ENCODE data around the gene AANAT. TPM values are rescaled to one million over a fixed set of nuclear protein-coding genes. Genes with fewer than 3 reads are reported as not detected.

The AANAT gene
- total RNA-seq, 6 experiments from 2014 or later: not detected

GRCh38 chr17:76478097-76478496, 10.7 kb downstream of the AANAT start:
- TF ChIP-seq CTCF (IDR thresholded peaks at IDR 0.05) (no peak), POLR2A (IDR thresholded peaks at IDR 0.05) (no peak)
- H3K4me1 ChIP-seq: no peaks in the 10 kb centered on the region
- WGBS (ENCODE audit: insufficient coverage, low coverage, low lambda C conversion rate, missing lambda C conversion rate): 95% methylated on average over 10 of the region's 10 CpGs
- intact Hi-C loops (cut with DNase I): no loop called here
- DNase-seq (no peak), ATAC-seq (no peak)
- H3K4me3 ChIP-seq: no peak overlapping the region
- no peaks in the 10 kb centered on the region for H3K36me3 ChIP-seq
- no peaks in the 10 kb centered on the region for H3K9me3 ChIP-seq
- no peak overlapping the region for H3K27ac ChIP-seq
- no peaks in the 10 kb centered on the region for H3K27me3 ChIP-seq

DNA sequence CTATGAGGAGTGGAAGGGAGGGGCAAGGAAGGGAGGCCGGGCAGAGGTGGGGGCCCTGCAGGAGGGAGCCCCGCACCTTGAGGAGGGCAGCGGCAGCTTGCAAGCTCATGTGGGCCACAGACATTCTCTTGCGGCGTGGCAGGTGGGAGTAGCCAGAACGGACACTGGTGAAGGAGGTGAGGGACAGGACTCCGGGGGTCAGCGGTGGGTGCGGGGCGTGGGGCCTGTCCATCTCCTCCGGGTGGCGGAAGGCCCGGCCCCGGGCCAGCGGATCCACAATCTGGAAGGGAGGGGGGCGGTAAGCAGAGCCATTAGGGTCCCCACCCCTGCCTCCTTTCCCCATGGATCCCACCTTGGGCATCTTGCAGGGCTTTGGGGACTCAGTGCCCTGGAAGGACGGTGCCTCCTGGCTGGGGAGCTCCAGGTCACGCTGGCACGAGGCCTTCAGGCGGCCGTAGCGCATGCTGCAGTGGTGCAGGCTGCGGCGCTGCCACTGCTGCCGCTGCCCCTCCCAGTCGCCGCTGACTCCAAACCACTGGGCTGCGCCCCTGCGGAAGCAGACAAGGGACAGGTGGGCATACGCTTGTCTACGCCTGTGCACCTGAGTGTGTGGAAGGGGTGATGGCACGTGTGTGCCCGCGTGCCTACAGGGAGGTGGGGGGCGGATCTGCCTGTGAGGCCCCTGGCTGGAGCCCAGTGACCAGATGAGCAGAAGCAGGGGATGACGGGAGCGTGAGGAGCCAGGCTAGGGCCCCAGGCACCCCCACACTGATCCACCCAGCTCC, 11.5 kb downstream of the AANAT start:
- no peak overlapping the region for H3K4me3 ChIP-seq
- ATAC-seq (peak in 1 of 4 donors; percentile 6), DNase-seq (no peak)
- no peak overlapping the region for H3K27ac ChIP-seq
- no peaks in the 10 kb centered on the region for H3K27me3 ChIP-seq
- intact Hi-C loops (cut with DNase I): no loop called here
- H3K9me3 ChIP-seq: no peaks in the 10 kb centered on the region
- no peaks in the 10 kb centered on the region for H3K36me3 ChIP-seq
- no peaks in the 10 kb centered on the region for H3K4me1 ChIP-seq
- WGBS (ENCODE audit: insufficient coverage, low coverage, low lambda C conversion rate, missing lambda C conversion rate): 100% methylated on average over 4 of the region's 37 CpGs
- TF ChIP-seq POLR2A (IDR thresholded peaks at IDR 0.05): no peak
- no peak for TF ChIP-seq CTCF (IDR thresholded peaks at IDR 0.05)

GRCh38 chr17:76479515-76480060, 12.2 kb downstream of the AANAT start:
- no peak for ATAC-seq
- DNase-seq: no peak
- no peaks in the 10 kb centered on the region for H3K4me1 ChIP-seq
- H3K36me3 ChIP-seq: no peaks in the 10 kb centered on the region
- intact Hi-C loops (cut with DNase I): no loop called here
- H3K4me3 ChIP-seq: no peak overlapping the region
- 100% methylated on average over 1 of the region's 14 CpGs for WGBS (ENCODE audit: insufficient coverage, low coverage, low lambda C conversion rate, missing lambda C conversion rate)
- H3K27ac ChIP-seq: no peak overlapping the region
- H3K27me3 ChIP-seq: no peaks in the 10 kb centered on the region
- TF ChIP-seq CTCF (IDR thresholded peaks at IDR 0.05) (no peak), POLR2A (IDR thresholded peaks at IDR 0.05) (no peak)
- no peaks in the 10 kb centered on the region for H3K9me3 ChIP-seq

DNA sequence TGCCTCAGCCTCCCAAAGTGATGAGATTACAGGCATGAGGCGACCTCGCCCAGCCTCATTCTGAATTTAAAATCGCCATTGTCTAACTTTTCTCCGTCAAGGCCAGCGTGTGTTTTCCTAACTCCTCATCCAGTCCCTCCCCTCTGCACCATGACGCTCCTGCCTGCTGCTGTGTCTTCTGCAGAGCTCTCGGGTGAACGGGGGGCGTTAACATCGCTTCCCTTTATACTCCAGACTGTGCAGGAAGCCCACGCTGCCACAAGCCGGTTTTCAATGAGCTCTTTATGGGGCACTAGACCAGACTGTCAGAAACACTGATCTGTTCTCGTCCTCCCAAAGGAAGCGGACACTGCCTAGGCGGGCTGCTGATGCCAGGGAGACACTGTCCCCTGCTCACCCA, 13.2 kb downstream of the AANAT start:
- intact Hi-C loops (cut with DNase I): no loop called here
- H3K27me3 ChIP-seq: no peaks in the 10 kb centered on the region
- no peaks in the 10 kb centered on the region for H3K4me1 ChIP-seq
- 83% methylated on average over 6 of the region's 15 CpGs for WGBS (ENCODE audit: insufficient coverage, low coverage, low lambda C conversion rate, missing lambda C conversion rate)
- DNase-seq (no peak), ATAC-seq (peak in 2 of 4 donors; percentile 8 to 23)
- H3K9me3 ChIP-seq: no peaks in the 10 kb centered on the region
- no peak for TF ChIP-seq POLR2A (IDR thresholded peaks at IDR 0.05)
- no peak for TF ChIP-seq CTCF (IDR thresholded peaks at IDR 0.05)
- H3K36me3 ChIP-seq: no peaks in the 10 kb centered on the region
- no peak overlapping the region for H3K4me3 ChIP-seq
- no peak overlapping the region for H3K27ac ChIP-seq

Measured in right lobe of liver (tissue), 6 donors.